ENCODE measurements around the gene MASP1.

The MASP1 gene

GRCh38 chr3:187265461-187265955 lies 26.0 kb downstream of the MASP1 start:
- Histone ChIP-seq H3K9me3 (ENCODE audit: control insufficient read depth in 2 of 2, low read length in 2 of 2) (peaks cover 7% of the 10 kb centered on the region in 2 donors), H3K36me3 (ENCODE audit: control insufficient read depth in 2 of 2, insufficient read depth in 2 of 2, low read length in 2 of 2) (no peaks in the 10 kb centered on the region), H3K4me3 (ENCODE audit: low read length in 2 of 2) (no peak overlapping the region), H3K4me1 (ENCODE audit: control insufficient read depth, insufficient read depth, low read length) (peaks cover 11% of the 10 kb centered on the region), H3K9ac (ENCODE audit: low read length in 2 of 2) (no peak overlapping the region), H3K27me3 (ENCODE audit: control insufficient read depth in 1 of 2, insufficient read depth in 2 of 2, low read length in 2 of 2) (no peaks in the 10 kb centered on the region), H3K27ac (ENCODE audit: low read length) (no peak overlapping the region)

GRCh38 chr3:187264911-187265310 lies 26.6 kb downstream of the MASP1 start:
- Histone ChIP-seq H3K9me3 (ENCODE audit: control insufficient read depth in 2 of 2, low read length in 2 of 2) (peaks cover 5 to 7% of the 10 kb centered on the region in 2 donors), H3K36me3 (ENCODE audit: control insufficient read depth in 2 of 2, insufficient read depth in 2 of 2, low read length in 2 of 2) (no peaks in the 10 kb centered on the region), H3K4me1 (ENCODE audit: control insufficient read depth, insufficient read depth, low read length) (peaks cover 11% of the 10 kb centered on the region), H3K27me3 (ENCODE audit: control insufficient read depth in 1 of 2, insufficient read depth in 2 of 2, low read length in 2 of 2) (no peaks in the 10 kb centered on the region), H3K4me3 (ENCODE audit: low read length in 2 of 2) (no peak overlapping the region), H3K9ac (ENCODE audit: low read length in 2 of 2) (no peak overlapping the region), H3K27ac (ENCODE audit: low read length) (no peak overlapping the region)

- Histone ChIP-seq H3K9ac (ENCODE audit: low read length in 2 of 2) (no peak overlapping the region), H3K27me3 (ENCODE audit: control insufficient read depth in 1 of 2, insufficient read depth in 2 of 2, low read length in 2 of 2) (no peaks in the 10 kb centered on the region), H3K4me3 (ENCODE audit: low read length in 2 of 2) (no peak overlapping the region), H3K36me3 (ENCODE audit: control insufficient read depth in 2 of 2, insufficient read depth in 2 of 2, low read length in 2 of 2) (no peaks in the 10 kb centered on the region), H3K4me1 (ENCODE audit: control insufficient read depth, insufficient read depth, low read length) (peaks cover 11% of the 10 kb centered on the region), H3K27ac (ENCODE audit: low read length) (no peak overlapping the region), H3K9me3 (ENCODE audit: control insufficient read depth in 2 of 2, low read length in 2 of 2) (peaks cover 0 to under 1% of the 10 kb centered on the region in 2 donors)
Observed at GRCh38 chr3:187264021-187264420, 27.5 kb downstream of the MASP1 start.

- peaks cover 11% of the 10 kb centered on the region for H3K4me1 ChIP-seq (ENCODE audit: control insufficient read depth, insufficient read depth, low read length)
- no peaks in the 10 kb centered on the region for H3K36me3 ChIP-seq (ENCODE audit: control insufficient read depth in 2 of 2, insufficient read depth in 2 of 2, low read length in 2 of 2)
- H3K9ac ChIP-seq (ENCODE audit: low read length in 2 of 2), result no peak overlapping the region
- H3K27me3 ChIP-seq (ENCODE audit: control insufficient read depth in 1 of 2, insufficient read depth in 2 of 2, low read length in 2 of 2), result no peaks in the 10 kb centered on the region
- no peak overlapping the region for H3K4me3 ChIP-seq (ENCODE audit: low read length in 2 of 2)
- no peaks in the 10 kb centered on the region for H3K9me3 ChIP-seq (ENCODE audit: control insufficient read depth in 2 of 2, low read length in 2 of 2)
- H3K27ac ChIP-seq (ENCODE audit: low read length), result no peak overlapping the region
Observed at GRCh38 chr3:187263270-187263669, 28.3 kb downstream of the MASP1 start.

- Histone ChIP-seq H3K4me1 (ENCODE audit: control insufficient read depth, insufficient read depth, low read length) (peaks cover 11% of the 10 kb centered on the region), H3K9me3 (ENCODE audit: control insufficient read depth in 2 of 2, low read length in 2 of 2) (no peaks in the 10 kb centered on the region), H3K27ac (ENCODE audit: low read length) (no peak overlapping the region), H3K9ac (ENCODE audit: low read length in 2 of 2) (no peak overlapping the region), H3K27me3 (ENCODE audit: control insufficient read depth in 1 of 2, insufficient read depth in 2 of 2, low read length in 2 of 2) (no peaks in the 10 kb centered on the region), H3K36me3 (ENCODE audit: control insufficient read depth in 2 of 2, insufficient read depth in 2 of 2, low read length in 2 of 2) (no peaks in the 10 kb centered on the region), H3K4me3 (ENCODE audit: low read length in 2 of 2) (no peak overlapping the region)
Observed at GRCh38 chr3:187262360-187262759, 29.2 kb downstream of the MASP1 start.

- Histone ChIP-seq H3K9ac (ENCODE audit: low read length in 2 of 2) (no peak overlapping the region), H3K27me3 (ENCODE audit: control insufficient read depth in 1 of 2, insufficient read depth in 2 of 2, low read length in 2 of 2) (no peaks in the 10 kb centered on the region), H3K36me3 (ENCODE audit: control insufficient read depth in 2 of 2, insufficient read depth in 2 of 2, low read length in 2 of 2) (no peaks in the 10 kb centered on the region), H3K4me1 (ENCODE audit: control insufficient read depth, insufficient read depth, low read length) (peaks cover 11% of the 10 kb centered on the region), H3K4me3 (ENCODE audit: low read length in 2 of 2) (no peak overlapping the region), H3K27ac (ENCODE audit: low read length) (no peak overlapping the region), H3K9me3 (ENCODE audit: control insufficient read depth in 2 of 2, low read length in 2 of 2) (no peaks in the 10 kb centered on the region)
Observed at GRCh38 chr3:187261541-187261969, 30.0 kb downstream of the MASP1 start.

GRCh38 chr3:187259171-187259570 lies 32.4 kb downstream of the MASP1 start:
- Histone ChIP-seq H3K4me1 (ENCODE audit: control insufficient read depth, insufficient read depth, low read length) (peaks cover 4% of the 10 kb centered on the region), H3K27me3 (ENCODE audit: control insufficient read depth in 1 of 2, insufficient read depth in 2 of 2, low read length in 2 of 2) (no peaks in the 10 kb centered on the region), H3K9me3 (ENCODE audit: control insufficient read depth in 2 of 2, low read length in 2 of 2) (no peaks in the 10 kb centered on the region), H3K9ac (ENCODE audit: low read length in 2 of 2) (no peak overlapping the region), H3K27ac (ENCODE audit: low read length) (no peak overlapping the region), H3K4me3 (ENCODE audit: low read length in 2 of 2) (no peak overlapping the region), H3K36me3 (ENCODE audit: control insufficient read depth in 2 of 2, insufficient read depth in 2 of 2, low read length in 2 of 2) (no peaks in the 10 kb centered on the region)

- H3K4me3 ChIP-seq (ENCODE audit: low read length in 2 of 2), result no peak overlapping the region
- peaks cover 2% of the 10 kb centered on the region for H3K4me1 ChIP-seq (ENCODE audit: control insufficient read depth, insufficient read depth, low read length)
- H3K27ac ChIP-seq (ENCODE audit: low read length), result no peak overlapping the region
- H3K27me3 ChIP-seq (ENCODE audit: control insufficient read depth in 1 of 2, insufficient read depth in 2 of 2, low read length in 2 of 2), result no peaks in the 10 kb centered on the region
- no peaks in the 10 kb centered on the region for H3K9me3 ChIP-seq (ENCODE audit: control insufficient read depth in 2 of 2, low read length in 2 of 2)
- no peaks in the 10 kb centered on the region for H3K36me3 ChIP-seq (ENCODE audit: control insufficient read depth in 2 of 2, insufficient read depth in 2 of 2, low read length in 2 of 2)
- H3K9ac ChIP-seq (ENCODE audit: low read length in 2 of 2), result no peak overlapping the region
Observed at GRCh38 chr3:187257992-187258692, 33.4 kb downstream of the MASP1 start.

- H3K4me3 ChIP-seq (ENCODE audit: low read length in 2 of 2), result no peak overlapping the region
- H3K9me3 ChIP-seq (ENCODE audit: control insufficient read depth in 2 of 2, low read length in 2 of 2), result no peaks in the 10 kb centered on the region
- H3K9ac ChIP-seq (ENCODE audit: low read length in 2 of 2), result no peak overlapping the region
- no peaks in the 10 kb centered on the region for H3K4me1 ChIP-seq (ENCODE audit: control insufficient read depth, insufficient read depth, low read length)
- no peak overlapping the region for H3K27ac ChIP-seq (ENCODE audit: low read length)
- no peaks in the 10 kb centered on the region for H3K27me3 ChIP-seq (ENCODE audit: control insufficient read depth in 1 of 2, insufficient read depth in 2 of 2, low read length in 2 of 2)
- no peaks in the 10 kb centered on the region for H3K36me3 ChIP-seq (ENCODE audit: control insufficient read depth in 2 of 2, insufficient read depth in 2 of 2, low read length in 2 of 2)
Observed at GRCh38 chr3:187257471-187257870, 34.1 kb downstream of the MASP1 start.

GRCh38 chr3:187256051-187256616 lies 35.4 kb downstream of the MASP1 start:
- no peak overlapping the region for H3K4me3 ChIP-seq (ENCODE audit: low read length in 2 of 2)
- H3K9ac ChIP-seq (ENCODE audit: low read length in 2 of 2), result no peak overlapping the region
- no peaks in the 10 kb centered on the region for H3K4me1 ChIP-seq (ENCODE audit: control insufficient read depth, insufficient read depth, low read length)
- H3K27ac ChIP-seq (ENCODE audit: low read length), result no peak overlapping the region
- no peaks in the 10 kb centered on the region for H3K27me3 ChIP-seq (ENCODE audit: control insufficient read depth in 1 of 2, insufficient read depth in 2 of 2, low read length in 2 of 2)
- H3K36me3 ChIP-seq (ENCODE audit: control insufficient read depth in 2 of 2, insufficient read depth in 2 of 2, low read length in 2 of 2), result no peaks in the 10 kb centered on the region
- no peaks in the 10 kb centered on the region for H3K9me3 ChIP-seq (ENCODE audit: control insufficient read depth in 2 of 2, low read length in 2 of 2)

GRCh38 chr3:187255314-187255713 lies 36.2 kb downstream of the MASP1 start:
- Histone ChIP-seq H3K4me3 (ENCODE audit: low read length in 2 of 2) (no peak overlapping the region), H3K4me1 (ENCODE audit: control insufficient read depth, insufficient read depth, low read length) (no peaks in the 10 kb centered on the region), H3K9me3 (ENCODE audit: control insufficient read depth in 2 of 2, low read length in 2 of 2) (no peaks in the 10 kb centered on the region), H3K27me3 (ENCODE audit: control insufficient read depth in 1 of 2, insufficient read depth in 2 of 2, low read length in 2 of 2) (no peaks in the 10 kb centered on the region), H3K9ac (ENCODE audit: low read length in 2 of 2) (no peak overlapping the region), H3K27ac (ENCODE audit: low read length) (no peak overlapping the region), H3K36me3 (ENCODE audit: control insufficient read depth in 2 of 2, insufficient read depth in 2 of 2, low read length in 2 of 2) (no peaks in the 10 kb centered on the region)

Measured in stomach smooth muscle (tissue), 2 donors.